ENCODE measurements around the gene TIAL1.
"Not testable (repeated sequence)": the region's sequence is repeated elsewhere in the genome, so short reads cannot be mapped to it uniquely, and the experiment has no call there.

Gene TIAL1

GRCh38 chr10:119625570-119626280 lies 29.0 kb upstream of the TIAL1 start:
- H3K4me3 ChIP-seq (ENCODE audit: low read depth, low read length) = no peak overlapping the region
- no peak for TF ChIP-seq CTCF (IDR thresholded peaks at IDR 0.05; ENCODE audit: low read depth, low read length, missing control alignments)
- DNase-seq (ENCODE audit: low read depth) = no peak

GRCh38 chr10:119621078-119621384 lies 24.3 kb upstream of the TIAL1 start:
- H3K4me3 ChIP-seq (ENCODE audit: low read depth, low read length) = no peak overlapping the region
- no peak for TF ChIP-seq CTCF (IDR thresholded peaks at IDR 0.05; ENCODE audit: low read depth, low read length, missing control alignments)
- DNase-seq (ENCODE audit: low read depth) = no peak

GRCh38 chr10:119620241-119621077 lies 23.7 kb upstream of the TIAL1 start:
- no peak for DNase-seq (ENCODE audit: low read depth)
- TF ChIP-seq CTCF (IDR thresholded peaks at IDR 0.05; ENCODE audit: low read depth, low read length, missing control alignments) = no peak
- no peak overlapping the region for H3K4me3 ChIP-seq (ENCODE audit: low read depth, low read length)

GRCh38 chr10:119619811-119620210 lies 23.0 kb upstream of the TIAL1 start:
- not testable (repeated sequence) for DNase-seq (ENCODE audit: low read depth); H3K4me3 ChIP-seq (ENCODE audit: low read depth, low read length)

- TF ChIP-seq CTCF (IDR thresholded peaks at IDR 0.05; ENCODE audit: low read depth, low read length, missing control alignments) = no peak
- no peak for DNase-seq (ENCODE audit: low read depth)
- no peak overlapping the region for H3K4me3 ChIP-seq (ENCODE audit: low read depth, low read length)
These were observed 22.5 kb upstream of the TIAL1 start for GRCh38 chr10:119619215-119619614.

GRCh38 chr10:119616882-119617570 lies 20.3 kb upstream of the TIAL1 start:
- TF ChIP-seq CTCF (IDR thresholded peaks at IDR 0.05; ENCODE audit: low read depth, low read length, missing control alignments) = no peak
- no peak overlapping the region for H3K4me3 ChIP-seq (ENCODE audit: low read depth, low read length)
- no peak for DNase-seq (ENCODE audit: low read depth)

GRCh38 chr10:119614686-119615085 lies 17.9 kb upstream of the TIAL1 start:
- no peak overlapping the region for H3K4me3 ChIP-seq (ENCODE audit: low read depth, low read length)
- DNase-seq (ENCODE audit: low read depth) = no peak
- no peak for TF ChIP-seq CTCF (IDR thresholded peaks at IDR 0.05; ENCODE audit: low read depth, low read length, missing control alignments)
